Measurements from ENCODE around the gene GPD1L. TPM values are rescaled to one million over a fixed set of nuclear protein-coding genes. Genes with fewer than 3 reads are reported as not detected.

The GPD1L gene
- total and polyA plus RNA-seq, 2 of the 4 experiments (the other 2 are of a cell fraction), result 3.9 to 7.9 TPM

- Histone ChIP-seq H2BK15ac (ENCODE audit: low read depth, low read length) (no peak overlapping the region), H2BK20ac (ENCODE audit: low read depth, low read length) (no peak overlapping the region), H3K56ac (ENCODE audit: extremely low read depth, insufficient read depth, low read length) (no peak overlapping the region), H4K8ac (ENCODE audit: low read depth in 2 of 2, low read length in 2 of 2) (no peak overlapping the region), H4K91ac (ENCODE audit: insufficient read depth, low read depth, low read length) (no peak overlapping the region), H2AK9ac (replicated peaks; ENCODE audit: low read depth, low read length, poor library complexity) (no peak overlapping the region), H2BK5ac (ENCODE audit: low read depth, low read length, poor library complexity, severe bottlenecking) (no peak overlapping the region), H3K27me3 (ENCODE audit: control insufficient read depth, insufficient read depth, low read length) (no peaks in the 10 kb centered on the region; the same call in 1 of the 2 replicates), H3K18ac (ENCODE audit: low read depth, low read length) (no peak overlapping the region), H3K79me1 (ENCODE audit: low read depth in 1 of 2, low read length in 2 of 2) (no peaks in the 10 kb centered on the region), H3K14ac (replicated peaks; ENCODE audit: low read depth, low read length) (no peak overlapping the region), H3K9me1 (ENCODE audit: insufficient read depth, low read length) (no peaks in the 10 kb centered on the region), H3K4me2 (ENCODE audit: low read depth, low read length) (no peak overlapping the region), H2BK120ac (ENCODE audit: low read depth, low read length) (no peak overlapping the region), H4K20me1 (ENCODE audit: insufficient read depth, low read length) (no peaks in the 10 kb centered on the region), H2AK5ac (ENCODE audit: low read depth, low read length) (no peak overlapping the region), H2AFZ (replicated peaks; ENCODE audit: low read length, poor library complexity) (no peak overlapping the region), H3K27ac (ENCODE audit: insufficient read depth, low read length) (no peak overlapping the region), H3K23ac (ENCODE audit: low read depth, low read length) (no peak overlapping the region), H3K4me1 (ENCODE audit: control insufficient read depth, insufficient read depth, low read length) (no peaks in the 10 kb centered on the region), H3K9ac (ENCODE audit: low read depth, low read length) (no peak overlapping the region), H3K36me3 (ENCODE audit: control insufficient read depth, insufficient read depth, low read length) (no peaks in the 10 kb centered on the region), H4K5ac (ENCODE audit: low read depth, low read length) (no peak overlapping the region), H3K9me3 (ENCODE audit: control insufficient read depth, insufficient read depth, low read length) (peaks cover 2% of the 10 kb centered on the region; the same call in 1 of the 2 replicates), H3K4ac (ENCODE audit: low read depth, low read length) (no peak overlapping the region), H3K4me3 (ENCODE audit: insufficient read depth, low read depth, low read length) (no peak overlapping the region)
- intact Hi-C loops (cut with micrococcal nuclease), result no loop called here
- CTCF ChIA-PET, result no interaction called here
- no TSS peak for BruUV-seq (replicated peaks)
- POLR2A ChIA-PET (ENCODE audit: unreplicated experiment), result interaction anchor here (0.7 kb wide), 1 partner anchor 65 kb away, joined by 20 read pairs; no protein-coding TSS in a partner anchor
- ATAC-seq (ENCODE audit: low read depth) (no peak), DNase-seq (no peak)
- dilution Hi-C loops (cut with HindIII; ENCODE audit: low sequenced_read_pairs, unreplicated experiment), result no loop called here
- in situ Hi-C loops (cut with MboI; ENCODE audit: low sequenced_read_pairs), result no loop called here
- WGBS, 2 experiments (ENCODE audit: extremely low coverage in 2 of 2, insufficient read length in 1 of 2), result no CpG with 5 or more reads among the region's 6 CpGs
- no peak for TF ChIP-seq RFX5 (IDR thresholded peaks at IDR 0.05; ENCODE audit: low read depth, low read length)
- TF ChIP-seq MAZ (IDR thresholded peaks at IDR 0.05; ENCODE audit: borderline replicate concordance, low read depth, low read length), result no peak
- TF ChIP-seq FOS (IDR thresholded peaks at IDR 0.05; ENCODE audit: low read depth, low read length), result no peak
- no peak for TF ChIP-seq RAD21 (IDR thresholded peaks at IDR 0.05; ENCODE audit: low read length)
- no peak for TF ChIP-seq POLR2A (IDR thresholded peaks at IDR 0.05; ENCODE audit: low read depth, low read length)
- no peak for TF ChIP-seq ELK1 (IDR thresholded peaks at IDR 0.05; ENCODE audit: borderline replicate concordance, low read depth, low read length)
- TF ChIP-seq USF2 (IDR thresholded peaks at IDR 0.05; ENCODE audit: low read depth, low read length), result no peak
- no peak for TF ChIP-seq SMC3 (IDR thresholded peaks at IDR 0.05; ENCODE audit: low read depth, low read length)
These were observed 16.9 kb upstream of the GPD1L start for GRCh38 chr3:32089476-32089875.
